ENCODE results near the gene ENOX1. TPM values are rescaled to one million over a fixed set of nuclear protein-coding genes. Genes with fewer than 3 reads are reported as not detected.

The ENOX1 gene
- total RNA-seq, 2 donors from 2014 or later = 0.78 to 4.3 TPM

DNA sequence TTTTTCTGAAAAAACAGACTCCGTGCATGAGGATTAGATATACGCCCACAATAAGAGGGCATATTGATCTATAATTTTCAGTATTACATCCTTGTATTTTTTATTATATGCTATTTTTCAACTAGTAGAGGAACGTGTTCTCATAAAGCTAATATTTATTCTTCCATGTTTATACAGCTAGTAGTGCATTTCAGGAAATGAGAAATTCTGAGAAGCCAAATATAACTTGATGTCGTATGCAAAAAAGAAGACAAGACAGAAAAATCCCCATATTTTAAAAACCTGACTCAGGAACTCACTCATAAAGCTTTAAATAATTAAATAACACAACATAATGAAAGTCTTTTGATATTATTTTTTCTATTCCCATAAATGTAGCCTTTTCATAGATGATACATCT, 308.6 kb downstream of the ENOX1 start:
- 29 to 35% methylated on average over 4 of the region's 4 CpGs for WGBS, 2 donors
- no peaks in the 10 kb centered on the region for H3K36me3 ChIP-seq (replicated peaks in 1 of 2; ENCODE audit: insufficient read depth in 1 of 2, low read depth in 2 of 2)
- ATAC-seq (no peak), DNase-seq (no peak)
- no peak overlapping the region for H3K4me3 ChIP-seq
- H3K27me3 ChIP-seq = no peaks in the 10 kb centered on the region
- no peak for TF ChIP-seq POLR2A (IDR thresholded peaks at IDR 0.05)
- TF ChIP-seq, protein P1, sequence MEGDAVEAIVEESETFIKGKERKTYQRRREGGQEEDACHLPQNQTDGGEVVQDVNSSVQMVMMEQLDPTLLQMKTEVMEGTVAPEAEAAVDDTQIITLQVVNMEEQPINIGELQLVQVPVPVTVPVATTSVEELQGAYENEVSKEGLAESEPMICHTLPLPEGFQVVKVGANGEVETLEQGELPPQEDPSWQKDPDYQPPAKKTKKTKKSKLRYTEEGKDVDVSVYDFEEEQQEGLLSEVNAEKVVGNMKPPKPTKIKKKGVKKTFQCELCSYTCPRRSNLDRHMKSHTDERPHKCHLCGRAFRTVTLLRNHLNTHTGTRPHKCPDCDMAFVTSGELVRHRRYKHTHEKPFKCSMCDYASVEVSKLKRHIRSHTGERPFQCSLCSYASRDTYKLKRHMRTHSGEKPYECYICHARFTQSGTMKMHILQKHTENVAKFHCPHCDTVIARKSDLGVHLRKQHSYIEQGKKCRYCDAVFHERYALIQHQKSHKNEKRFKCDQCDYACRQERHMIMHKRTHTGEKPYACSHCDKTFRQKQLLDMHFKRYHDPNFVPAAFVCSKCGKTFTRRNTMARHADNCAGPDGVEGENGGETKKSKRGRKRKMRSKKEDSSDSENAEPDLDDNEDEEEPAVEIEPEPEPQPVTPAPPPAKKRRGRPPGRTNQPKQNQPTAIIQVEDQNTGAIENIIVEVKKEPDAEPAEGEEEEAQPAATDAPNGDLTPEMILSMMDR (IDR thresholded peaks at IDR 0.05) = no peak
- H3K9me3 ChIP-seq = no peaks in the 10 kb centered on the region
- intact Hi-C loops (cut with DNase I) = no loop called here
- H3K27ac ChIP-seq = no peak overlapping the region
- H3K4me1 ChIP-seq = peaks cover 5% of the 10 kb centered on the region

DNA sequence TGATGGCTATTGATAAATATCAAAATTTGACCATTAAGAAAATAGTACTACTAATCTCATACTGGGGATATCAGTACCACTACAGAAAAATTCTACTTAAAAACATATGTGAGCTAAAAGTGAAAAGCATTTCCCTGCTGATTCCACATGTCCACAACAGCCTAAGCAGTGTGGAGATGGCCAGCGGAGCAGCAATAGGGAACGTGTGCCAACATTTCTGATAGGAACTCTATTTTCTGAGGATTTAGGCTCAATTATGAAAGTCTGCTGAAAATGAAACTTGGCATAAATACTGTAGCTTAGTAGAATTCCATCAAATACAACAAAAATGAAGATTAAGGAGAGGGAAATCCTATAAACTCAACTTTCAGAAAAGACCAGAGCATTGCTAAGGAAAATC, 311.6 kb downstream of the ENOX1 start:
- Histone ChIP-seq H3K27me3 (no peaks in the 10 kb centered on the region), H3K9me3 (no peaks in the 10 kb centered on the region), H3K36me3 (replicated peaks in 1 of 2; ENCODE audit: insufficient read depth in 1 of 2, low read depth in 2 of 2) (no peaks in the 10 kb centered on the region), H3K27ac (no peak overlapping the region), H3K4me3 (no peak overlapping the region), H3K4me1 (peaks cover 5% of the 10 kb centered on the region)
- ATAC-seq = no peak
- DNase-seq = no peak
- no peak for TF ChIP-seq POLR2A (IDR thresholded peaks at IDR 0.05)
- TF ChIP-seq, protein P1 (IDR thresholded peaks at IDR 0.05) = no peak
- WGBS, 2 donors = 85 to 90% methylated on average over 2 of the region's 2 CpGs
- intact Hi-C loops (cut with DNase I) = no loop called here

DNA sequence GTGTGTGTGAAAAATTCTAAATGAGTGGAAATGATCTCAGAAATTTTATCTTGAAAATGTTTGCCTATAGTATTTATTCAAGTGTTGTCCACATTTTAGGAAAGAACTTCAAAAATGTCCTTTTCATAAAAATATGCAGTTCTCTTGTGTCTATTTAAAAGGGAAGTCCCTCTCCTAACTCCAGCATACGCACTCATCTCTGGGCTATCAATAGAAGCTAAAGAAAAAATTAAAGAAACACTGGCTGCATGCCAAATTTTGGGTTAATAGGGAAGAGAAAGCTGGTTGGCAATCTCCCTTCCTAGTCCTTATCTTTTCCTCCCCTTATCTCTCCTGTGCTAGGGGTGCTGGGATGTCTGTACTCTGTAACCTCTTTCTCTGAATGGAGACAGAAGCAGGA, 313.3 kb downstream of the ENOX1 start:
- no peak overlapping the region for H3K4me3 ChIP-seq
- peak overlapping the region in 1 of 4 donors; percentile 32 for H3K27ac ChIP-seq
- no peaks in the 10 kb centered on the region for H3K27me3 ChIP-seq
- intact Hi-C loops (cut with DNase I) = no loop called here
- H3K36me3 ChIP-seq (replicated peaks in 1 of 2; ENCODE audit: insufficient read depth in 1 of 2, low read depth in 2 of 2) = no peaks in the 10 kb centered on the region
- ATAC-seq = peak; percentile 35
- peaks cover 5% of the 10 kb centered on the region for H3K4me1 ChIP-seq
- H3K9me3 ChIP-seq = no peaks in the 10 kb centered on the region
- peak in 1 of 4 donors; percentile 3 for DNase-seq
- WGBS, 2 donors = 5 to 8% methylated on average over 1 of the region's 1 CpG
- TF ChIP-seq, protein P1 (IDR thresholded peaks at IDR 0.05) = no peak
- TF ChIP-seq POLR2A (IDR thresholded peaks at IDR 0.05) = no peak

DNA sequence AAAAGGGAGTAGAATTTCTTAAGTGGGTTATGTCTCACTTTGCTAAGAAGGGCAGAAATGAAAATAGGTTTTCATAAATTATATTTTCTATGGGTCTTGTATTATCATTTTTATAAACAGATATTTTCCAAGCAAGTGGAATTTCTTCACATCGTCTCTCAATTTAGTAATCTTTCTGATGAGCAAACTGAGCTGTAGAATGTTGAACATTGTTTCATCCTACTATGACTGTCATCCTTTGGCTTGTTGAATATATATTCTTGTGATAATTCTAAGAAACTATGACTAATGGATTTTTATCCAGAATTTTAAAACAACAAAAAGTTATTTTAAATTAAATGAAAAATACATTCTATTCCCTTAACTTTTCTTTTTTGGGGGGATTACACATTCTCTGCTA, 313.8 kb downstream of the ENOX1 start:
- 0 to 48% methylated on average over 1 of the region's 1 CpG for WGBS, 2 donors
- TF ChIP-seq, protein P1 (IDR thresholded peaks at IDR 0.05) = no peak
- TF ChIP-seq POLR2A (IDR thresholded peaks at IDR 0.05) = no peak
- ATAC-seq = no peak
- DNase-seq = no peak
- peak overlapping the region in 1 of 4 donors; percentile 32 for H3K27ac ChIP-seq
- H3K4me1 ChIP-seq = peaks cover 5% of the 10 kb centered on the region
- no peaks in the 10 kb centered on the region for H3K9me3 ChIP-seq
- intact Hi-C loops (cut with DNase I) = no loop called here
- H3K27me3 ChIP-seq = no peaks in the 10 kb centered on the region
- H3K36me3 ChIP-seq (replicated peaks in 1 of 2; ENCODE audit: insufficient read depth in 1 of 2, low read depth in 2 of 2) = no peaks in the 10 kb centered on the region
- H3K4me3 ChIP-seq = no peak overlapping the region

DNA sequence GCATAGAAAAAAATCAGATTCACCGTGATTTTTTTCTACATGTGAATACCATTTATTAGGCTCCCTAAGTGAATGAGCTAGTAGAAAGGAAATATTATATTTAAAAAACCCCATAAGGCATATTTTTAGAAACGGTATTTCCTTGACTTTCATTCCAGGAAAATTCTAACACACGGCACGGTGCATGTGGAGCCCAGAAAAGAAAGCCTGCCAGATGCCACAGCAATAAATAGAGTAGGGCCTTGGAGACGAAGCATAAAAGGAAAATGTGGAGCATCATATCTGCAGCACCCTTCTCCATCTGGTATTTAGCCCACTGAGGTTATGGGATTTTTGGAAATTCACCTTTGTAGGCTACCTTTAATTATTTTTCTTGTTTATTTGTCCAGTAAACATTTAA, 314.4 kb downstream of the ENOX1 start:
- Histone ChIP-seq H3K27me3 (no peaks in the 10 kb centered on the region), H3K4me3 (no peak overlapping the region), H3K27ac (peak overlapping the region in 1 of 4 donors; percentile 14), H3K9me3 (no peaks in the 10 kb centered on the region), H3K4me1 (peaks cover 5% of the 10 kb centered on the region), H3K36me3 (replicated peaks in 1 of 2; ENCODE audit: insufficient read depth in 1 of 2, low read depth in 2 of 2) (no peaks in the 10 kb centered on the region)
- ATAC-seq = no peak
- no peak for TF ChIP-seq POLR2A (IDR thresholded peaks at IDR 0.05)
- TF ChIP-seq, protein P1 (IDR thresholded peaks at IDR 0.05) = no peak
- 41 to 47% methylated on average over 5 of the region's 5 CpGs for WGBS, 2 donors
- DNase-seq = no peak
- intact Hi-C loops (cut with DNase I) = no loop called here
